Spleen (tissue), 7 donors: Measurements from ENCODE around the gene GFPT2.

Experiments
- POLR2A ChIP-seq, 3 donors: fragments of 450-650 bp; IDR thresholded peaks; one replicate each; pipeline ENCODE4 v1.5.1; 2017; ENCODE audit warnings: antibody characterized with exemption in 3 of 3, mild to moderate bottlenecking in 1 of 3
- POLR2AphosphoS5 ChIP-seq, 3 donors: sonication (generic); formaldehyde crosslinking; IDR thresholded peaks; one replicate each; pipeline ENCODE4 v1.5.1; 2017; ENCODE audit warnings: antibody characterized with exemption in 3 of 3
- TF ChIP-seq, protein P1 (sequence below), 11 experiments: fragments of 200-600 bp in 7 of 11; fragments of 450-650 bp in 4 of 11; sonication (generic) in 4 of 11; IDR thresholded peaks in 8 of 11; conservative IDR thresholded peaks in 3 of 11; 1 replicate in 7 of 11; 2 replicates in 4 of 11; pipeline versions ENCODE4 v1.4.0 to v1.8.0; 2016 to 2021; ENCODE audit warnings: antibody characterized with exemption in 11 of 11, inconsistent platforms in 4 of 11, mild to moderate bottlenecking in 1 of 11
- donor health status: DM: no; HTN: no; CAD: no; lungs with moderate emphysema.
- donor health status: DM: no; HTN: no; CAD: no.
- donor health status: DM: no; HTN: no; CAD: no.

DNA sequence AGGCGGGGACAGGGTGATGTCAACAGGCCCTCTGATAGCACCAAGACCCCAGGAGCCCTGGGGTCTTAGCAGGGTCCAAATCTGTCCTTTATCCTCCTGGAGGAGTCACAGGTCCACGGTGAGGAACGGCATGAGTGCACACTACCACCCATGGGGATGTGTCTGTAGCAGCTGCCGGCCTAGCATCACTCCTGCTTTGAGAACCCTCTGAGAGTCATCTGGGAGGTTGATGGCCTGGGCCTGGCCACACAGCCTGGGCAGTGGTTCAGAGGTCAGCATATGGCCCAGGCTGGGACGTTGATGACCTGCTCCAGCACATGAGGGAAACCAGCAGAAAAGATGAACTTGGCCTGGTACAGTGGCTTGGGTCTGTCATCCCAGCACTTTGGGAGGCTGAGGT lies 1.8 kb upstream of the GFPT2 start:
- TF ChIP-seq, protein P1, sequence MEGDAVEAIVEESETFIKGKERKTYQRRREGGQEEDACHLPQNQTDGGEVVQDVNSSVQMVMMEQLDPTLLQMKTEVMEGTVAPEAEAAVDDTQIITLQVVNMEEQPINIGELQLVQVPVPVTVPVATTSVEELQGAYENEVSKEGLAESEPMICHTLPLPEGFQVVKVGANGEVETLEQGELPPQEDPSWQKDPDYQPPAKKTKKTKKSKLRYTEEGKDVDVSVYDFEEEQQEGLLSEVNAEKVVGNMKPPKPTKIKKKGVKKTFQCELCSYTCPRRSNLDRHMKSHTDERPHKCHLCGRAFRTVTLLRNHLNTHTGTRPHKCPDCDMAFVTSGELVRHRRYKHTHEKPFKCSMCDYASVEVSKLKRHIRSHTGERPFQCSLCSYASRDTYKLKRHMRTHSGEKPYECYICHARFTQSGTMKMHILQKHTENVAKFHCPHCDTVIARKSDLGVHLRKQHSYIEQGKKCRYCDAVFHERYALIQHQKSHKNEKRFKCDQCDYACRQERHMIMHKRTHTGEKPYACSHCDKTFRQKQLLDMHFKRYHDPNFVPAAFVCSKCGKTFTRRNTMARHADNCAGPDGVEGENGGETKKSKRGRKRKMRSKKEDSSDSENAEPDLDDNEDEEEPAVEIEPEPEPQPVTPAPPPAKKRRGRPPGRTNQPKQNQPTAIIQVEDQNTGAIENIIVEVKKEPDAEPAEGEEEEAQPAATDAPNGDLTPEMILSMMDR (IDR thresholded peaks at IDR 0.05 in 8 of 11, conservative IDR thresholded peaks at IDR 0.05 in 3 of 11), result no peak
- TF ChIP-seq POLR2A (IDR thresholded peaks at IDR 0.05) (no peak), POLR2AphosphoS5 (IDR thresholded peaks at IDR 0.05) (no peak)
